Calu3 (cell line): ENCODE measurements around the gene SH3RF3. TPM values are rescaled to one million over a fixed set of nuclear protein-coding genes. Genes with fewer than 3 reads are reported as not detected.

ENCODE experiments used
- BruUV-seq: library from RNA; stranded (reverse); fragments of 400-500 nt; replicated peaks from 2 replicates; lab custom pipeline; 2021; lab: Mats Ljungman, UMichigan
- CTCF ChIA-PET: fragments of 300-600 bp; sonication (Branson Sonifier 250); formaldehyde crosslinking; loops from one replicate; lab custom pipeline; 2022; ENCODE audit warnings: antibody characterized with exemption; lab: Charles Lee
- DNase-seq: peaks from one replicate; pipeline ENCODE4 v3.0.0; 2022
- H3K27ac Mint-ChIP-seq: one replicate; pipeline ENCODE4 v1.8.0; 2022; ENCODE audit warnings: mixed read lengths; ENCODE audit not compliant: unreplicated experiment
- H3K27me3 Mint-ChIP-seq: one replicate; pipeline ENCODE4 v1.8.0; 2022; ENCODE audit warnings: mixed read lengths; ENCODE audit not compliant: unreplicated experiment
- H3K36me3 Mint-ChIP-seq: one replicate; pipeline ENCODE4 v1.8.0; 2022; ENCODE audit warnings: mild to moderate bottlenecking, moderate library complexity, mixed read lengths; ENCODE audit not compliant: insufficient read depth, unreplicated experiment
- H3K4me1 Mint-ChIP-seq: one replicate; pipeline ENCODE4 v1.8.0; 2022; ENCODE audit warnings: mild to moderate bottlenecking, low read depth, mixed read lengths; ENCODE audit not compliant: unreplicated experiment
- H3K4me3 Mint-ChIP-seq: one replicate; pipeline ENCODE4 v1.8.0; 2022; ENCODE audit warnings: mild to moderate bottlenecking, low read depth, moderate library complexity, mixed read lengths; ENCODE audit not compliant: unreplicated experiment
- H3K9me3 Mint-ChIP-seq: one replicate; pipeline ENCODE4 v1.8.0; 2022; ENCODE audit warnings: low read depth, mixed read lengths; ENCODE audit not compliant: unreplicated experiment
- CTCF ChIP-seq: fragments of 200-600 bp; IDR thresholded peaks from one replicate; pipeline ENCODE4 v1.8.0; 2022; ENCODE audit warnings: antibody characterized with exemption; ENCODE audit not compliant: unreplicated experiment
- intact Hi-C: fragments of 100-400 bp; cut with micrococcal nuclease; formaldehyde crosslinking; loops from one replicate; pipeline ENCODE4 v1.10.0; 2022; ENCODE audit not compliant: unreplicated experiment
- total RNA-seq: library from RNA; stranded (reverse); gene quantifications from 2 replicates; pipeline ENCODE4 v1.2.3, GENCODE V29; 2022

SH3RF3 gene
- total RNA-seq, 1 experiment from 2014 or later, result 0.17 TPM

DNA sequence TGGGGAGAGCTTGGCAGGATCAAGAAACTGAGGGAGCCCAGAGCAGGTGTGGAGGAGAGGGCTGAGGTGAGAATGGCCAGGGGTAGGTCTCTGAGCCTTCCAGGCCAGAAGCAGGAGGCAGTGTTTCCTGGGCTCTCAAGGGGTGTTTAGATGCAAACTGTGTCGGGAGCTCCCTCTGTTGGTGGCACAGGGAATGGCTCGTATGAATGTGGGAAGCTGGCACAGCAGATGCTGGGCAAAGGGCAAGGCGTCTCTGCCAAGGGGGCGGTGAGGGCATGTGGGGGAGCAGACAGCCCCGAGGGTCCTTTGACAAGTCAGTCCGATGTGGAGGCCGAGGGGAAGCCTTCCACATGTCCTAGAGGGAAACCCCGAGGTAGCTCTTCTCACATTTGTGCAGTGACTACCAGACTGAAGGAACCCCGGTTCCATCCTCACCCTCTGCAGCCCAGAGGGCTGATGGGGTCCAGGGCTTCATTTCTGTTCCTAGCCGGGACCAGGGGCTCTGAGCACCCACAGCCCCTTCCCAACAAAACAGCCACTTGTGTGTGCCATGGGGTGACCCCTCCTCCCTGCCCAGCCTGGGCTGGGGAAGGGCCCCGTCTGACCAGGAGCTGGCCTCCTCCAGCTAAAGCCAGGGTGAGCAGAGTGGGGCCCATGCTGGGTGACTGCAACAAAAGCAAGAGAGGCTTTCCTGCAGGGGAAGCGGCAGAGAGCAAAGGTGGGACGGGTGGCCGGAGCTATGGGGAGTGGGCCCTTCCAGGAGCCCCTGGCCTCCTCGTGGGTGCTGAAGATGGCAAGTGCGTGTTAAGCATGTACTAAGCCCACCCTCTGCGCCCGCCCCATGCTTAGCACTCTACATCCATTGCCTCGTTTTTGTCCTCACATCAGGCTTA, 381.4 kb downstream of the SH3RF3 start:
- intact Hi-C loops, result loop anchor here (1.0 to 5.0 kb wide), 2 partner anchors 188 to 382 kb away; no protein-coding TSS in a partner anchor
- Mint-ChIP-seq H3K4me1 (no peaks in the 10 kb centered on the region), H3K4me3 (no peak overlapping the region), H3K27me3 (peaks cover 59% of the 10 kb centered on the region), H3K9me3 (no peaks in the 10 kb centered on the region), H3K36me3 (peaks cover 10% of the 10 kb centered on the region), H3K27ac (no peak overlapping the region)
- BruUV-seq, result no TSS peak
- CTCF ChIA-PET, result interaction anchor here (0.7 to 1.4 kb wide), 8 partner anchors 11 to 581 kb away, joined by 3 to 9 read pairs (median 3); no protein-coding TSS in a partner anchor
- peak; percentile 70 for TF ChIP-seq CTCF
- DNase-seq, result peak; percentile 79

- H3K27me3 Mint-ChIP-seq, result peaks cover 51% of the 10 kb centered on the region
- CTCF ChIA-PET, result interaction anchor here (0.7 to 1.0 kb wide), 2 partner anchors 27 to 582 kb away, joined by 3 read pairs; no protein-coding TSS in a partner anchor
- intact Hi-C loops, result loop anchor here (5.0 kb wide), 1 partner anchor 189 kb away; no protein-coding TSS in a partner anchor
- no peaks in the 10 kb centered on the region for H3K4me1 Mint-ChIP-seq
- no peak for DNase-seq
- BruUV-seq, result no TSS peak
- no peaks in the 10 kb centered on the region for H3K9me3 Mint-ChIP-seq
- no peak overlapping the region for H3K4me3 Mint-ChIP-seq
- no peak overlapping the region for H3K27ac Mint-ChIP-seq
- no peak for TF ChIP-seq CTCF
- peaks cover 10% of the 10 kb centered on the region for H3K36me3 Mint-ChIP-seq
These were observed 382.2 kb downstream of the SH3RF3 start for GRCh38 chr2:109511168-109511567.

GRCh38 chr2:109512076-109512475, 383.1 kb downstream of the SH3RF3 start:
- no peak overlapping the region for H3K27ac Mint-ChIP-seq
- no peaks in the 10 kb centered on the region for H3K9me3 Mint-ChIP-seq
- peaks cover 44% of the 10 kb centered on the region for H3K27me3 Mint-ChIP-seq
- CTCF ChIA-PET, result no interaction called here
- no peak for DNase-seq
- TF ChIP-seq CTCF, result no peak
- intact Hi-C loops, result loop anchor here (5.0 kb wide), 1 partner anchor 190 kb away; no protein-coding TSS in a partner anchor
- no TSS peak for BruUV-seq
- H3K36me3 Mint-ChIP-seq, result peaks cover 10% of the 10 kb centered on the region
- no peaks in the 10 kb centered on the region for H3K4me1 Mint-ChIP-seq
- H3K4me3 Mint-ChIP-seq, result no peak overlapping the region

DNA sequence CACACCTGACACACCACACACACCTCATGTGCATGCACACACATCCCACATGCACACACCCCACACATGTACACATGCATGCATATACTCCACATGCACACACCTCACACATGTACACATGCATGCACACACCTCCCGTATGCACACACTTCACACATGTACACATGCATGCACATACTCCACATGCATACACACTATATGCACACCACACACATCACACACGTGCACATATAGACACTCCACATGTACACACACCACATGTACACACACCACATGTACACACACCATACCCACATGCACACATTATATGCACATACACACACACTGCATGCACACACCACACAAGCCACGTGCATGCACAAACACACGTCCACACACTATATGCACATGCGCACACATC, 384.2 kb downstream of the SH3RF3 start:
- CTCF ChIA-PET, result no interaction called here

More for the DNA sequence above, 384.2 kb downstream of the SH3RF3 start:
- peaks cover 10% of the 10 kb centered on the region for H3K36me3 Mint-ChIP-seq
- DNase-seq, result no peak
- no peak for TF ChIP-seq CTCF
- BruUV-seq, result no TSS peak
- no peaks in the 10 kb centered on the region for H3K4me1 Mint-ChIP-seq
- peaks cover 33% of the 10 kb centered on the region for H3K27me3 Mint-ChIP-seq
- H3K27ac Mint-ChIP-seq, result no peak overlapping the region
- intact Hi-C loops, result loop anchor here (5.0 kb wide), 1 partner anchor 191 kb away; no protein-coding TSS in a partner anchor
- no peaks in the 10 kb centered on the region for H3K9me3 Mint-ChIP-seq
- no peak overlapping the region for H3K4me3 Mint-ChIP-seq
